NT2/D1 (cell line): ENCODE results near the gene PROSER3.

Source experiments
- SUZ12 ChIP-seq: IDR thresholded peaks from 2 replicates; pipeline ENCODE4 v1.6.1; 2011; ENCODE audit not compliant: insufficient read length, insufficient read depth; ENCODE audit errors: extremely low read depth
- ZNF274 ChIP-seq: IDR thresholded peaks from 2 replicates; pipeline ENCODE4 v1.6.1; 2011; ENCODE audit warnings: mild to moderate bottlenecking, low read depth, low read length

- TF ChIP-seq ZNF274 (no peak), SUZ12 (no peak)
Measured at GRCh38 chr19:35793381-35794165, 35.6 kb downstream of the PROSER3 start.
